ENCODE data around the gene KRTAP29-1.
"Not testable (repeated sequence)": the region's sequence is repeated elsewhere in the genome, so short reads cannot be mapped to it uniquely, and the experiment has no call there.

Gene KRTAP29-1, protein sequence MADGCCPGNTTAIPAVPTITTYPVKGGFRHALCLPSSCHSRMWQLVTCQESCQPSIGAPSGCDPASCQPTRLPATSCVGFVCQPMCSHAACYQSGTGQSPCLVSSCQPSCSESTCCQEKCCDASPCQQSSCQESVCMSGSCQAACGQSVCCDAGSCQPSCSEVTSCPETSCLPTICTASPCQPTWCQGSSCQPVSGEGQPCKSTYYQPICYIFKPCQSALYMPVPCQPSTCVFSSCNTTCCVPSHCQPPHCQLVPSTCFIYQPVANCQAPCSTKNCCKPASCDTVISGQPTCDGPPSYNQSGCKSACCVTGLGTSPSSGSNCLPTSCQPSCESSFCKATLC

DNA sequence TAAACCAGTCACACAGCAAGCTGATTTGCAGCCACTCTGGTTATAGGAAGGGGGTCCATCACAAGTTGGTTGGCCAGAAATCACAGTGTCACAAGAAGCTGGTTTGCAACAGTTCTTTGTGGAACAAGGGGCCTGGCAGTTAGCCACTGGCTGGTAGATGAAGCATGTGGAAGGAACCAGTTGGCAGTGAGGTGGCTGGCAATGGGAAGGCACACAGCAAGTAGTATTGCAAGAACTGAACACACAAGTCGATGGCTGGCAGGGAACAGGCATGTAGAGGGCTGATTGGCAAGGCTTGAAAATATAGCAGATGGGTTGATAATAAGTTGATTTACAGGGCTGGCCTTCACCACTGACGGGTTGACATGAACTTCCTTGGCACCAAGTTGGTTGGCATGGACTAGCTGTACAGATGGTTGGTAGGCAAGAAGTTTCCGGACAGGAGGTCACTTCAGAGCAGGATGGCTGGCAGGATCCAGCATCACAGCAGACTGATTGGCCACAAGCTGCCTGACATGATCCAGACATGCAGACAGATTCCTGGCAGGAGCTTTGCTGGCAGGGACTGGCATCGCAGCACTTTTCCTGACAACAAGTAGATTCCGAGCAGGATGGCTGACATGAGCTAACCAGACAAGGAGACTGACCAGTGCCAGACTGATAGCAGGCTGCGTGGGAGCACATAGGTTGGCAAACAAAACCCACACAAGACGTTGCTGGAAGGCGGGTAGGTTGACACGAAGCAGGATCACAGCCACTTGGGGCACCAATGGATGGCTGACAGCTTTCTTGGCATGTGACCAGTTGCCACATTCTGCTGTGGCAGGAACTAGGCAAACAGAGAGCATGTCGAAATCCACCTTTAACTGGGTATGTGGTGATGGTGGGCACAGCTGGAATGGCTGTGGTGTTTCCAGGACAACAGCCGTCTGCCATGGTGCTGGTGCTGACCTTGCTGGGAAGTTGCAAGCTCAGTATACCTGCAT, at the start of gene KRTAP29-1:
KRTAP29-1 (minus strand) TSS at position 936 of the 986 bp plus-strand sequence; CDS start at position 936, 0 bp downstream.
- DNase-seq = peak; percentile 9

DNA sequence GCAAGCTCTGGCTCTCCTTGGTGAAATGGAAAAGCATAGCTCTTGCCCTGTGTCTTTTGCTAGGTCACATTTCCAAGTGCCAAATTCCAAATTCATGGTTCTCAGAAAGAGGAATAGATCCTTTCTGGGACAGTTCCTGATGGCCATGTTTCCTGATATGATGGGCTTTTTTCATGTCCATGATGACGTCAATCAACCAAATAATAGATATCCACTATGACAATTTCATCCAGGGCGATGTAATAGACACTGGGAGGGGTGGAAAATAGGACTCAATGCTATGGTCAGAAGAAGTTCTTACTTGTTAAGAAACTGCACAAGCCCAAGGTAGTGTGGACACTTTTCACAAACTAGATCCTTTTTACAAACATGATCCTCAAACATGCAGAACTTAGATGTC, 48.5 kb upstream of the KRTAP29-1 start:
- DNase-seq = no peak

DNA sequence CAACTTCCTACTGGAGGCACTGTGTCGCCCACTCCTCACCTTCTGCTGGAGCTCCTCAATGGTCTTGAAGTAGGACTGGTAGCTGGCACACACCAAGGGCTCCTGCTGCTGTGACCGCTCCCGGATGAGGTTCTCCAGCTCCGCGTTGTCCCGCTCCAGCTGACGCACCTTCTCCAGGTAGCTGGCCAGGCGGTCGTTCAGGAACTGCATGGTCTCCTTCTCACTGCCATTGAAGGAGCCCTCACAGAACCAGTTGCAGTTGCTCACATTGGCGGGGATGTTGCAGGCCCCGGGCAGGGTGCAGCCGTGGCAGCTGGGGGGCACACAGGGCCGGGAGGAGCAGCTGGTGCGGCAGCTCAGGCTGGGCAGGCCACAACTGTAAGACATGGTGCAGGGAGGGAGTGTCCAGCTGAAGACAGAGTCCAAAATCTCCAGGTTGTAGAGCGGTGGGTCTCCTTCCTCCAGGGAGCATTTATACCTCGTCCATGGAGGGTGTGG, 47.8 kb upstream of the KRTAP29-1 start, which contains the start of gene KRT33A:
KRT33A (minus strand) TSS at position 448 of the 498 bp plus-strand sequence; CDS start at position 387, 61 bp downstream.
- DNase-seq = not testable (repeated sequence)

DNA sequence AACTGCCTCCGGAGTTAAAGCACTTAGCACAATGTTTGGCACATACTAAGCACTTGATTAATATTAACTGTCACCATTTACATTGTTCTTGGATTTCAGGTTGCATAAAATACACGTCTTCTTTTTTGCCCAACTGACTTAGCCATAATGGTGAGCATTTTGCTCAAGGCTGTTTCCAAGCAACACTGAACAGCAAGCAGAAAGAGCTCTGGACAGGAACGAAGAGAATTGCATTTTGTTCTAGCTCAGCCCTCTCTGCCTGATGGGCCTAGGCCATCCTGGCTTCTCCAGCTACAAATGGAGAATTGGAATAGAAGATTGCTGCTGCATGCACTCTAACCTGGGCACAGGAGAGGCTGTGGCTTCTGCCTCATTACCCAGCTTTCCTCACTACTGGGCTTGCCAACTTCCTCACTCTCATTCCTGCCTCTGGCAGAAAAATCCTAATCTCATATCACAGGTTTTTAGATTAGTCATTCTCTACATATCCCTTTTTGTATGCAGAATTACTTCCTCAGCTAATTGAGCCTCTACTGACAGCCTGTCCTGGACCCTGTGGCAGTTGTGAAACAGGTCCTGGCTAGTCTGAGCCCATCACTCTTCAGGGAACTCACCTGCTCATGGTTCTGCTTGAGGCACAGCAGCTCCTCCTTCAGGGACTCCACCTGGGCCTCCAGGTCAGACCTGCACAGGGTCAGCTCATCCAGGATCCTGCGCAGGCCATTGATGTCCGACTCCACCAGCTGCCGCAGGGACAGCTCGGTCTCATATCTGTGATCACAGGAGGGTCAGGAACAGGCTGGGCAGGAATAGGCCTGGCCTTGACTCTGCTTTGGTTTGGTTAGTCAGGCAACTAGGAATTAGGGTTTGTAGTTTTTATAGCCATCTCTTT, 45.5 kb upstream of the KRTAP29-1 start:
- no peak for DNase-seq

DNA sequence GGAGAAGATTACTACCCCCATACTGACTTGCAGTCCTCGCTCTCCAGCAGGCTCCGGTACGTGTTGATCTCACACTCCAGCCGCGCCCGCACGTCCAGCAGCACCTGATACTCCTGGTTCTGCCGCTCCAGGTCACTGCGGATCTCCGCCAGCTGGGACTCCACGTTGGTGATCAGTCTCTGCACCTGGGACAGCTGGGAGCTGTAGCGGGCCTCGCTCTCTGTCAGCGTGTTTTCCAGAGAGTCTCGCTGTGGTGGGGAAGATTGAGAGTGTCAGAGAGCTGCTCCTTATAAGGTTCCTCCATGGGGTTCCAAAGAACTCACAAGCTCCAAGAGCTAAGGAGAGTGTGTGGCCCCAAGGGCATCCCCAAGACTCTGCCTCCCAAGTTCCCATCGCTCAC, 43.8 kb upstream of the KRTAP29-1 start:
- DNase-seq = not testable (repeated sequence)

DNA sequence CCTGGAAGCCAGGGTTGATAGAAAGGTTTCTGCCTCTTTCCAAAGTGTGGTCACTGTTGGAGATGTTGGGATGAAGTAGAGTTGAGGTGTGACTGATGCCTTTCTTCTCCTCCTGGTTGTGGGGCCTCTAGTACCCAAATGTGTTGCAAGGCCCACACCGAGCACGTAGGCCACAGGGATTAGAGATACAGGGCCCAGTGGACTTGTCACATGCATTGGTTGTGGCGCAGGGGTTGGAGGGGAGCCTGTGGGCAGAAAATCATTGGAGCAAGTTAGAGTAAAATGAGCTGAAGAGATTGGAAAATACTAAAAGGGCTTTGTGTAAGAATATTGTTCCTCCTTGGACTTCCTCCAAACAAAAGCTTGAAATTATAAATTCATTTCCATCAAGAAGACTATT, 43.3 kb upstream of the KRTAP29-1 start:
- no peak for DNase-seq

DNA sequence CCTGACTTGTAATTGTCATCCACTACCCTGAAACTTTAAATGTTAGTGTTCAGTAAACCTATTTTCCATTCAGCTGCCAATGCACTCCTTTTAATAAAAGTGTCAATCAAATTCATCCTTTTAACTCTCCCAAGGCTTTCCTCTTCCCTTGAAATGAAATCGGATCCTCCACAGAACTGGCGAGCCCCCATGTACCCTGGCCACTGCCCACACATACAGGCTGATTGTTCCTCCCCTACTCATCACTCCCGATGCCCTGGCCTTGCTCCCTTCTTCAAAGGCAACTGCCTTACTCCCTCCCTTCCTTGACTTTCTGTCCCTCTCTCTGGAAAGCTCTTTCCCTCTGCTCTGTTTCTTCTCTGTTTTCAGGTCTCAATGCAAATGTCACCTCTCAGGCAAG, 40.4 kb upstream of the KRTAP29-1 start:
- DNase-seq = no peak

DNA sequence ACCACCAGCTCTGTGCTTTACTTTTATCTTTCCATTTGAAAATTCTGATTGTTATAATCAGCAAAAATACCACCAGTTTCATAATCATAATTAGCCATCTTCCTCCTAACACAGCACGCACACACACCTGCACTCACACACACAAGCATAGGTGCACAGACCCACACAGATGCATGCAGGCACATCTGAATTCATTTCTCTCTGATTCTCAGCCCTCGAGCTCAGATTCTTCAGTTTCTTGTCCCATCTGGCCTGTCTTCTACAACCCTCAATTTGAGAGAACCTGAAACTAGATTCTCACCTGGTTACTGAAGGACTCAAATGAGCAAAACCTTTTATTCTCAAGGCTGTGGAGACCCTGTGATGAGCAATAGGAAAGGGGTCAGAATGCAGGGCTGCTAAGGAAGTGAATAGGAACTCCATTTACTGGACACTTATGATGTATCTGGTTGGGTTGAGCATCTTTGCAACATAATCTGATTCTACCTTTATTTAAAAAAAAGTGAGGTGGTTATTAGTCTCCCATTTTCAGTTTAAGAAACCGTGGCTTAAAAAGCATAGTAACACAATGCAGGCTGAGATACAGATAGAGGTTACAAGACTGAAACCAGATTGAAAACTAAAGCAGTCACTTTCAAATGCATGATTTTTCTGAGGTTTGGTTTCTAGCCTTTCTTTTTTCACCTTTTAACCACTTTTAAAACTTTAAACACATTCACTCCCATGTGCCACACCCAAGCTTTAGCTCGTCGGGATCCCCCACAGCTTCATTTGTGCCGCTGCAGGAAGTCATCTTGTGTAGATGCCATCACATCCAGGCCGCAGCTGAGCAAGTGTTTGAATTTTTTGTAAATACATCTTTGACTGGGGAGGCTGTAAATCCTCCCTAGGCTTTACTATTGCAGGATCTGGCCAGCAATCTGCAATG, 38.5 kb upstream of the KRTAP29-1 start:
- DNase-seq = no peak

DNA sequence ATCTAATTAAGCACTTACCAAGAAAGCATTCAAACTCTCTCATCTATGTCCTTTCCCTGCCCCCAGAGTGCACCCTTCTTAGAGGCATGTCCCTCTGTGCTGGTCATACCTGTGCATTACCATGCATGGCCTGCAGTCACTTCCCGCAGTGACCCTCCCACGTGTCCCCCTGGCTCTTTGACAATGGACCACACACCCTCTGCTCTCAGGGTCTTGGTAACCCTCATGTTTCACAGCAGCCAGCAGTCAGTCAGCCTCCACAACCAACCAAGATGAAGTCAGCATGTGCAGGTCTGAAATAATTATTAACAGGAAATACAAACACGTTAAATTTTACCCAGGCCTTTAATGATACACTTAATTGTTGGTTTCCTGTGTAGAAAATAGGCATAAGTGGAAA, 37.8 kb upstream of the KRTAP29-1 start:
- DNase-seq = no peak

DNA sequence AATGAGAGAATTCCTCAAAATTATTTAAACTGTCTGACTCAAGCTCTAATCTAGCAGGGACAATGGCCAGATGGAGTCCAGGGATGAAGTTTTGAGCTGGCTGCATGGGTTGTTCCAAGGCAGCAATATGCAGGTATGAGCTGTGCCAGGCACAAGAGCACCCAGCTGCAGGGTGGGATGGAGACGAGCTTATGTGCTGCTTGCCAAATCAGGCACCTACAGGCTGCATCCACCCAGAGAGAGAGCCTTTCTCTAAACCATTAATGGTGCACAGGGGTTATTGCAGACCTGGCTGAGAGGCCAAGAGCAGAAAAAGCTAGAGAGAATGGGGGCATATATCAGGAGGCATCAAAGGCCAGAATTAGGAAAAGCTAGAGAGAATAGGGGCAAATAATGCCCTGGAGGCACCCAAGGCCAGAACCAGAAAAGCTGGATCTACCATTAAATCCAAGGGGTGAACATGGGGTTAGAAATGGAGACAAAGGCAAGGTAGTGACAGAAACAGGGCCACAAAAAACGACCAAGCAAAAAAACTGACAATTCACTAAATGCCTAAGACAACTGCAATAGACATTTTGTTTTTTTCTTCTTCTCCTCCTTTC, 37.0 kb upstream of the KRTAP29-1 start:
- no peak for DNase-seq

DNA sequence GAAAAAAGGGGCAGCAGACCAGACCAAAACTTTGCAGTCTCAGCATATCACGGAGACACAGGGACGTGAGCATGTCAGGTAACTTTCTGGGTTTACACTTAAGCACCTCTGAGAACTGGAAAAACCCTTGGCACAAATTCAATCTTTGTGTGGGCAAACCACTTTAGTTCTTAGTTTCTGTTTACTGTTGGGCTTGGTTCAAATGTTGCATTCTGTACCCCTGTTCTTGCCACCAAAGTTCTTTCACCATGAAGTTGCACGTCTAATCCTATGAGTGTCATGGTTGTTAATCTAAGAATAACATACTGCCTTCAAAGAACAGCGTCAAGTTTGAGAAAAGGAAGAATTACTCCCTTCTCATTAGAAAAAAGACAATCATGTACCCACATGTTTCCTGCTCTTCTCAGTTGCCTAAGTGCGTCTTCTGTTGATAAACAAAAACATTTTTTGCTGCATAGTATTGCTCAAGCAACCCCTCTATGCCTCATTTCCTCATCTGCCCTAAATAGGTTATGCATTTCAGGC, 36.4 kb upstream of the KRTAP29-1 start:
- no peak for DNase-seq

DNA sequence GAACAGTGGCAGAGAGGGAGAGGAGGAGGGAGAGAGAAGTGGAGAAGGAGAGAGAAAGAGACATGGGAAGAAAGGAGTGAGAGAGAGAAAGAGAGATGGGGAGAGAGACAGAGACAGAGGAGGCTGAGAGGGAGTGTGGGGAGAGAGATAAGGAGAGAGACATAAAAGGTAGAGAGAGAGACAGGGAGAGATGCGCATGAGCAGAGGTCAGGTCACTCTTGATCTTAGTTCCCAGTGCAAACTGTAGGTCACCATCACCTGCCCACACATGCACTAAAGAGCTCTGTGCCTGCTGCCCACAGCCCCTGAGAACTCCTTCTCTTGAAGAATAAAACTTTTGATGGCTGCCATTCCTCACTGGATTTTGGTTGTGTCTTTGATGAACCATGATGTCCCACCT, 33.1 kb upstream of the KRTAP29-1 start:
- no peak for DNase-seq

DNA sequence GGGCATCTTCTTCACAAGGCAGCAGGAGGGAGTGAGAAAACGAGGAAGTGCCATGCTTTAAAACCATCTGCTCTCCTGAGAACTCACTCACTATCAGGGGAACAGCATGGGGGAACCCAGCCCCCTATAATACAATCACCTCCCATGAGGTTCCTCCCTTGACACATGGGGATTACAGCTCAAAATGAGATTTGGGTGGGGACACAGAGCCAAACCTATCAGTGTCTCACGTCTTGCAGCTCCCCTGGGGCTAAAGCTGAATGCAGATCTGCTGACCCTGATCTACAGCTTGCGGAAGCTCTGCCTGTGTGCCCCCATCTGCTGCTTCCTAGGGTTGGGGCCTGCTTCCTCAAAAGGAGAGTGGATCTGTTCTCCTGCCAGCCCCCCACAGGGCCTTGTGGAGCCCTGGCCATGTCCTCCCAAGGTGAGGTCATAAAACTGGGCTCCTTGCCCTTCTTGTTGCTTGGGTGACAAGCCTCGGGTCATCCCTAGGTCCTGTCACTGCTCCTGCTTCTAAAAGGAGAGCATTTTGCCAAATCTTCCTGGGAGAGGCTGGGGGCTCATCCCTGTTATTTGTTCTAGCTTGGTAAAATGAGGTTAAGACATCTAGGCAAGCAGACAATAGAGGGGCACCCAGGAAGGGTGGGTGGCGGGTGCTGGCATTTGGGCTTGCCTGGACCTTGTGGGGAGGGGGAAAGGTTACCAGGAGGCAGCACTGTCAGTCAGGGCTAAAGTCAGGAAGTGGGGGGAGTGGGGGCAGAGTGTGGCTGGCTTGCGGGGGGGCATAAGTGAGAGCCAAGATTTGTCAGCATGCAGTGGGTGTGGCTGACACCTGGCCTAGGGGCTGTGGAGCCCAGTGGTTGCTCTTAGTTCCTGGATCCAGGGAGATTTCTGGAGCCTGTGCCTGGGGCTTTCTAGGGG, 32.0 kb upstream of the KRTAP29-1 start:
- DNase-seq = no peak

DNA sequence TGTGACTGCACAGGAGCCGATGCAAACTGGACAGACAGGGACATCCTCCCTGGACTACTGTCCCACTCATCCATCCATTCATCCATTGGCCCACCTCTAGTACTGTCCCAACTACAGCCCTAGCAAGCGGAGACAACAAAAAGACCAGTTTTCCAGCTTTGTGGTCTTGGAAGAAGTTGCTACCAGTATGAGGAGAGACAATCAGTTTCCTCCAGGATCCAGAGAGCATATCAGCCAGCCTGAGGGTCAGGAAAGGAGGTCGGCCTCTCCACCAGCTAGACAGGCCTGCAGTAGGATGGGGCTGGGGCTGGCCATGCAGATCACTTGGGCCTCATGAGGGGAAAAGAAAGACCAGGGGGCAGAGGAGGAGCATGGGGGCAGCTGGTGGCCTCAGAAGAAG, 31.2 kb upstream of the KRTAP29-1 start:
- DNase-seq = no peak

DNA sequence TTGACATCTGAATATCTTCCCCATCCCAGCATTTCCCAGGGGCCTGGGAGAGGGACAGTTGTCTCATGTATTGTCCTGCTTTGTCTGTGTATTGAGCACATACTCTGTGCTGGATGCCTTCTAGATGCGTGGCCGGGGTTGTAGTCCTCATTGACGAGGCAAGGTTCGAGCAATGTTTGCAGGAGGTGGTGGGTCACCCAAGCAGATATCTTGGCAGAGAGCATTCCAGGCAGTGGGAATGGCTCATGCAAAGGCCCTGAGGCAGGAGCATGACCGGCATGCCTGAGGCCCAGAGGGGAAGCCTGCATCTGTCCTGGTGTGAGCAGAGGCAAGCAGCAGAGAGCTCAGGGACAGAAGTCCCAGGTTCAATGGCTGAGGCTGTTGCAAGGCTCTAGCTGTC, 30.4 kb upstream of the KRTAP29-1 start:
- no peak for DNase-seq

DNA sequence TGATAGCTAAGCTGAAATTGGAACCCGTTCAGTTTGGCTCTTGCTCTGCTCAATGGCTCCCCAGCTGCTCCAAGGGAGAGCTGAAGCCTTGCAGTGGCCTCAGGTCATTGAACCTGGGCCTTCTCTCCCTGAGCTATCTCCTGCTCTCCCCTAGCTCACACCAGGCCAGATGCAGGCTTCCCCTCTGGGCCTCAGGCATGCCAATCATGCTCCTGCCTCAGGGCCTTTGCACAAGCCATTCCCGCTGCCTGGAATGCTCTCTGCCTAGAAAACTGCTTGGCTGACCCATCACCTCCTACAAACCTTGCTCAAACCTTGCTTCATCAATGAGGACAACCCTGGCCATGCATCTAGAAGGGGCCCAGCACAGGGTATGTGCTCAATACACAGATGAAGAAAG, 29.6 kb upstream of the KRTAP29-1 start:
- DNase-seq = no peak

DNA sequence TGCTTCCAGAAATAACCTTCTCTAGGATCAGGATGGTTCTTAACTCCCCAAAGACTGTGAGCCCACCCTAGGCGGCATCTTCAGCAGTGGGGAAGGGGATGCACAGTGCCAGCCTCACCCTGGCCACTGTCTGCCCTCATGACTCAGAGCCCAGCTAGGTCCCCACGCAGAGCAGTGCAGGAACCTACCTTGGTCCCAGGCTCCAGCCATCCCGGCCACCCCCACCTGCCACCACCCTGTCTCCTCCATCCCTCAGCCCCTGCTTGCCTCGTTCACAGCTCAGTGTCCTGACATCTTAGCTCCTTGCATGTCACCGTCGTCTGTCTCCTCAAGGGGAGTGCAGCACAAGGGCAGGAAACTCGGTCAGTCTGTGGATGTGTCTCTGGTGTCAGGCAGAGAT, 29.0 kb upstream of the KRTAP29-1 start:
- no peak for DNase-seq

DNA sequence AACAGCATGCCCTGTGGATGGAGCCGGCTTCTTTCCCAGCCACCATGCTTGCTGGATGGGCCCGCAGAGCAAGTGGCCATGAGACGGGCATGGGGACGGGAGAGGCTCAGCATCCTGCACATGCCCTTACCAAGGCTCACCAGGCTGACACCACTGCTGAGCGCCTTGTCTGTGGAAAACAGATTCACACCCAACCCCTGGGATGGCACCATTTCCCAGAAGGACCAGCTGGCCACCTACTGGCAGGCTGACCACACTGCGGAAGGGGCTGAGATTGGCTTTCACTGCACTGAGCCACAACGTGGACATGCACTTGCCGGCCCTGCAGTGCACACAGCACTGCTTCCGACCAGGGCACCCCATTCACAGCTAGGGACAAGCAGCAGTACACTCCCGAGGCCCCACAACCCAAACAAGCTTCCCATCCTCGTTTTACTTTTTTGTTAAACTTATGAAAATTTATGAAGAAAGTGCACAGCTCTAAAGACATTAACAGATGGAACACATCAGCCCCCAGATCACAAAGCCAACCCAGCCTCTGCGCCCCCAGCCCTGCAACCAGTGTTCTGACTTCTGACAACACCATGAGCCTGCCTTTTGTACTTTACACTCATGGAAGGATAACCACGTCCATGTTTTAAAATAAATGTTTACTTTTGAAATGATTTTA, 26.8 kb upstream of the KRTAP29-1 start:
- peak; percentile 43 for DNase-seq

DNA sequence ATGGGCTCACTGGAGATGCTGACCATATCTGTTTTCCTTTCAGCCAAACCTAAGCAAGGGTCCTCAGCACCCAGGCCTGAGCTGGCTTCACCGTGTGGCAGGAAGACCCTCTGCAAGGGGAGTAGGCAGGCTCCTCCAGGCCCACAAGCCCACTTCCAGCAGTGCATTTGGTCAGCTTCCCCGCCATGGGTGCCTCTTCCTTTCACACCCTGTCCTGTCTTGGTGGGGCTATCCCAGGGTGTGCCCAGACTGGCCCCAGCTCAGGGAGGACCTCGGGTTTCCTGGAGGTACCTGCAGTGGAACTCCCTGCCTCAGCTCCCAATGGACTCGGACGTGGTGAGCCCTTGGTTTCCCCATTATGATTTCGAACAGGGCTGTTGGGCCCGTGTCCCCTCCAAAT, 25.6 kb upstream of the KRTAP29-1 start:
- no peak for DNase-seq
